HCT116 (cell line): ENCODE measurements around the gene KRT28. TPM values are rescaled to one million over a fixed set of nuclear protein-coding genes. Genes with fewer than 3 reads are reported as not detected.

Source experiments
- ATAC-seq: fragments of 200-7000 bp; cut with Tn5 transposase; 2 replicates; pipeline ENCODE4 v1.9.1; 2020; ENCODE audit warnings: mild to moderate bottlenecking, moderate library complexity
- BruUV-seq: library from RNA; stranded (reverse); fragments of 400-500 nt; replicated peaks from 2 replicates; lab custom pipeline; 2021; lab: Mats Ljungman, UMichigan
- CTCF ChIA-PET: fragments of 300-600 bp; sonication (Branson Sonifier 250); formaldehyde crosslinking; loops from one replicate; lab custom pipeline; 2021; ENCODE audit warnings: antibody characterized with exemption; lab: Charles Lee
- POLR2A ChIA-PET: fragments of 300-600, 350-600 bp; sonication (Branson Sonifier 250); formaldehyde crosslinking; loops from one replicate; lab custom pipeline; 2021; ENCODE audit warnings: antibody characterized with exemption; lab: Charles Lee
- RAD21 ChIA-PET, 2 experiments: fragments of 300-600 bp; sonication (Branson Sonifier 250); formaldehyde crosslinking; loops; one replicate each; lab custom pipeline; 2023; ENCODE audit warnings: low total read pairs in 2 of 2; ENCODE audit not compliant: uncharacterized antibody in 2 of 2, unreplicated experiment in 2 of 2, low non-redundant PET in 1 of 2; lab: Charles Lee
- DNase-seq: peaks from one replicate; pipeline ENCODE4 v3.0.0-alpha.2; 2010; ENCODE audit warnings: low read depth, low spot score
- H2AFZ ChIP-seq: fragments of 200-600 bp; shearing (Covaris generic), sonication (generic); 2 replicates; pipeline ENCODE4 v1.6.1; 2017; ENCODE audit warnings: low read depth, mixed run types, mixed read lengths, antibody characterized with exemption, low read length; ENCODE audit not compliant: poor library complexity, severe bottlenecking
- H3K27ac ChIP-seq: 2 replicates; pipeline ENCODE4 v1.5.1; 2012; ENCODE audit warnings: low read depth, low read length
- H3K27me3 ChIP-seq: fragments of 200-600 bp; sonication (generic); 2 replicates; pipeline ENCODE4 v1.6.1; 2016; ENCODE audit warnings: mixed run types, low read length, mixed read lengths; ENCODE audit not compliant: insufficient read depth
- H3K36me3 ChIP-seq, 2 experiments: fragments of 200-500 bp in 1 of 2; fragments of 200-600 bp in 1 of 2; sonication (Bioruptor generic) in 1 of 2; sonication (generic) in 1 of 2; 2 replicates each; pipeline versions ENCODE4 v1.5.1 to v1.6.1; 2014 to 2016; ENCODE audit warnings: low read length in 2 of 2, inconsistent platforms in 1 of 2, mixed read lengths in 1 of 2, mixed run types in 1 of 2; ENCODE audit not compliant: insufficient read depth in 2 of 2, control insufficient read depth in 1 of 2
- H3K4me1 ChIP-seq, 2 experiments: fragments of 200-600 bp in 1 of 2; sonication (generic) in 1 of 2; 2 replicates each; pipeline versions ENCODE4 v1.5.1 to v1.6.1; 2012 to 2017; ENCODE audit warnings: low read length in 2 of 2, inconsistent platforms in 1 of 2, mild to moderate bottlenecking in 1 of 2, mixed read lengths in 1 of 2, mixed run types in 1 of 2, moderate library complexity in 1 of 2; ENCODE audit not compliant: insufficient read depth in 2 of 2, control insufficient read depth in 1 of 2
- H3K4me2 ChIP-seq: fragments of 200-600 bp; sonication (generic); 2 replicates; pipeline ENCODE4 v1.6.1; 2017; ENCODE audit warnings: mixed run types, low read length, mixed read lengths
- H3K4me3 ChIP-seq, 2 experiments: fragments of 200-600 bp in 1 of 2; sonication (generic) in 1 of 2; replicated peaks in 1 of 2; 2 replicates each; pipeline ENCODE4 v1.5.1; 2011 to 2016; ENCODE audit warnings: low read length in 2 of 2, control low read depth in 1 of 2, low read depth in 1 of 2, mild to moderate bottlenecking in 1 of 2, mixed read lengths in 1 of 2, mixed run types in 1 of 2
- H3K79me2 ChIP-seq: fragments of 200-600 bp; sonication (generic); 2 replicates; pipeline ENCODE4 v1.6.1; 2017; ENCODE audit warnings: mild to moderate bottlenecking, mixed run types, low read length, moderate library complexity, mixed read lengths; ENCODE audit not compliant: insufficient read depth
- H3K9ac ChIP-seq: fragments of 200-600 bp; sonication (generic); 2 replicates; pipeline ENCODE4 v1.6.1; 2016; ENCODE audit warnings: low read length, mixed read lengths
- H3K9me2 ChIP-seq: fragments of 200-600 bp; sonication (generic), shearing (Covaris generic); 2 replicates; pipeline ENCODE4 v1.6.1; 2017; ENCODE audit warnings: mixed run types, mild to moderate bottlenecking, moderate library complexity; ENCODE audit not compliant: insufficient read depth
- H3K9me3 ChIP-seq, 2 experiments: fragments of 200-500 bp in 1 of 2; fragments of 200-600 bp in 1 of 2; sonication (Bioruptor generic) in 1 of 2; sonication (generic) in 1 of 2; 2 replicates each; pipeline ENCODE4 v1.6.1; 2014 to 2017; ENCODE audit warnings: low read length in 2 of 2, mixed read lengths in 2 of 2, inconsistent platforms in 1 of 2, low read depth in 1 of 2, mild to moderate bottlenecking in 1 of 2, mixed run types in 1 of 2, moderate library complexity in 1 of 2; ENCODE audit not compliant: control insufficient read depth in 1 of 2, insufficient read depth in 1 of 2
- H4K20me1 ChIP-seq: fragments of 200-600 bp; sonication (generic), shearing (Covaris generic); 2 replicates; pipeline ENCODE4 v1.6.1; 2017; ENCODE audit warnings: mixed run types, mild to moderate bottlenecking, moderate library complexity; ENCODE audit not compliant: insufficient read depth
- CBX3 ChIP-seq: IDR thresholded peaks from 2 replicates; pipeline ENCODE4 v1.6.1; 2012; ENCODE audit warnings: low read depth
- POLR2A ChIP-seq: IDR thresholded peaks from 2 replicates; pipeline ENCODE4 v1.7.0; 2011; ENCODE audit warnings: borderline replicate concordance; ENCODE audit not compliant: insufficient read depth, insufficient read length; ENCODE audit errors: extremely low read depth
- TCF7L2 ChIP-seq: IDR thresholded peaks from 2 replicates; pipeline ENCODE4 v1.7.0; 2011; ENCODE audit warnings: borderline replicate concordance, inconsistent platforms; ENCODE audit not compliant: insufficient read depth, insufficient read length; ENCODE audit errors: extremely low read depth
- intact Hi-C: fragments of 100-400 bp; cut with micrococcal nuclease; formaldehyde crosslinking; loops from 2 replicates; pipeline ENCODE4 v1.10.0; 2022
- total RNA-seq: library from RNA; stranded (reverse); gene quantifications from one replicate; pipeline ENCODE4 v1.2.1, GENCODE V29; 2021; ENCODE audit not compliant: unreplicated experiment

The KRT28 gene
- total RNA-seq, 1 experiment from 2014 or later = not detected

GRCh38 chr17:40763752-40764151, 36.0 kb downstream of the KRT28 start:
- H3K27ac ChIP-seq = no peak overlapping the region
- ChIA-PET CTCF (no interaction called here), POLR2A (no interaction called here), RAD21 (no interaction called here)
- no peaks in the 10 kb centered on the region for H3K27me3 ChIP-seq
- ATAC-seq (no peak), DNase-seq (no peak)
- no TSS peak for BruUV-seq
- peaks cover 8 to 14% of the 10 kb centered on the region in 2 experiments; a peak in 3 of 4 replicates for H3K9me3 ChIP-seq
- H3K9me2 ChIP-seq = no peaks in the 10 kb centered on the region
- H2AFZ ChIP-seq = no peak overlapping the region
- H4K20me1 ChIP-seq = no peaks in the 10 kb centered on the region
- no peaks in the 10 kb centered on the region for H3K79me2 ChIP-seq
- no peaks in the 10 kb centered on the region for H3K36me3 ChIP-seq
- TF ChIP-seq CBX3 (peak; percentile 87; the same call in 1 of the 2 replicates), POLR2A (no peak)
- H3K4me3 ChIP-seq = no peak overlapping the region
- no peak overlapping the region for H3K9ac ChIP-seq
- intact Hi-C loops = no loop called here
- no peak overlapping the region for H3K4me2 ChIP-seq
- H3K4me1 ChIP-seq = no peaks in the 10 kb centered on the region

DNA sequence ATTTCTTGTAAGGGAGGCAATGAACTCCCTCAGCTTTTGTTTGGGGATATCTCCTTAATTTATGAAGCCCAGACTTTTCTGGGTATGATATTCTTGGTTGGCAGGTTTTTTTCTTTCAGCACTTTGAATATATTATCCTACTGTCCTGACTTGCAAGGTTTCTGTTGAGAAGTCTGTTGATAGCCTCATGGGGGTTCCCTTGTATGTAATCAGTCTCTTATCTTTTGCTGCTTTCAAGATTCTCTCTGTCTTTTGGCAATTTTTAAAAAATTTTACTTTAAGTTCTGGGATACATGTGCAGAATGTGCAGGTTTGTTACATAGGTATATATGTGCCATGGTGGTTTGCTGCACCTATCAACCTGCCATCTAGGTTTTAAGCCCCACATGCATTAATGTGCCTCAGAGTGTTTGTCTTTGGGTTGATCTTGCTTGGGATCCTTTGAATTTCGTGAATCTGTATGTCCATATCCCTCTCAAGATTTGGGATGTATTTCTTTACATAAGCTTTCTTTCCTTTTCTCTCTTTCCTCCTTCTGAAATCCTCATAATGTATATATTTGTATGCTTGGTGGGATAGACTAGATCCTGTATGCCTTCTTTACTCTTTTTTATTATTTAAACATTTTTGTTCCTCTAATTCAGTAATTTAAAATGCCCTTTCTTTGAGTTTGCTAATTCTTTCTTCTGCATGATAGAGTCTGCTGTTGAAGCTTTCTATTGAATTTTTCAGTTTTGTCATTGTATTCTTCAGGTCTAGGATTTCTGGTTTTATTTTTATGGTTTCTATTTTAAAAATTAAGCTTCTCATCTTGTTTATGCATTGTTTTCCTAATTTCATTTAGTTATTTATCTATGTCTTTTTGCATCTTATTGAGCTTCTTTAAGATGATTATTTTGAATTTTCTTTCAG, 39.4 kb downstream of the KRT28 start:
- no peak for ATAC-seq
- DNase-seq = no peak
- ChIA-PET CTCF (no interaction called here), POLR2A (interaction anchor here (1.0 kb wide), 1 partner anchor 761 kb away, joined by 4 read pairs; no protein-coding TSS in a partner anchor), RAD21 (no interaction called here)
- no peaks in the 10 kb centered on the region for H4K20me1 ChIP-seq
- no peak overlapping the region for H2AFZ ChIP-seq
- no peak overlapping the region for H3K4me2 ChIP-seq
- H3K9ac ChIP-seq = no peak overlapping the region
- no peaks in the 10 kb centered on the region for H3K27me3 ChIP-seq
- no TSS peak for BruUV-seq
- TF ChIP-seq CBX3 (peak; percentile 51; the same call in 1 of the 2 replicates), TCF7L2 (no peak)
- H3K27ac ChIP-seq = no peak overlapping the region
- intact Hi-C loops = no loop called here
- no peaks in the 10 kb centered on the region for H3K36me3 ChIP-seq
- no peaks in the 10 kb centered on the region for H3K79me2 ChIP-seq
- peaks cover 8 to 14% of the 10 kb centered on the region in 2 experiments; a peak in 3 of 4 replicates for H3K9me3 ChIP-seq
- H3K9me2 ChIP-seq = no peaks in the 10 kb centered on the region
- H3K4me3 ChIP-seq = no peak overlapping the region
- H3K4me1 ChIP-seq = no peaks in the 10 kb centered on the region
